WTC11 (cell line): Measurements from ENCODE around the gene LINC01488. TPM values are rescaled to one million over a fixed set of nuclear protein-coding genes. Genes with fewer than 3 reads are reported as not detected.

Experiments
- ATAC-seq: fragments of 200-7000 bp; cut with Tn5 transposase; 2 replicates; pipeline ENCODE4 v1.10.0; 2021; ENCODE audit warnings: mild to moderate bottlenecking, moderate library complexity
- CTCF ChIA-PET: fragments of 300-600 bp; sonication (Branson Sonifier 250); formaldehyde crosslinking; loops from one replicate; lab custom pipeline; 2021; ENCODE audit warnings: antibody characterized with exemption; lab: Charles Lee
- POLR2A ChIA-PET: fragments of 350-600 bp; sonication (Branson Sonifier 250); formaldehyde crosslinking; loops from one replicate; lab custom pipeline; 2021; ENCODE audit warnings: antibody characterized with exemption; lab: Charles Lee
- DNase-seq: peaks from one replicate; pipeline ENCODE4 v3.0.0; 2021; ENCODE audit warnings: low spot score
- H3K27ac Mint-ChIP-seq: 2 replicates; pipeline ENCODE4 v1.8.0; 2021; ENCODE audit warnings: mixed read lengths
- H3K27me3 Mint-ChIP-seq: 2 replicates; pipeline ENCODE4 v1.8.0; 2021; ENCODE audit warnings: low read depth, mild to moderate bottlenecking, moderate library complexity, mixed read lengths
- H3K36me3 Mint-ChIP-seq: 2 replicates; pipeline ENCODE4 v1.8.0; 2021; ENCODE audit warnings: mixed read lengths
- H3K4me1 Mint-ChIP-seq: 2 replicates; pipeline ENCODE4 v1.8.0; 2022; ENCODE audit warnings: mixed read lengths
- H3K4me3 Mint-ChIP-seq: 2 replicates; pipeline ENCODE4 v1.8.0; 2021; ENCODE audit warnings: mild to moderate bottlenecking, moderate library complexity, mixed read lengths
- H3K9me3 Mint-ChIP-seq: 2 replicates; pipeline ENCODE4 v1.8.0; 2021; ENCODE audit warnings: mixed read lengths
- CBFB ChIP-seq: sonication (generic); formaldehyde crosslinking; IDR thresholded peaks from 2 replicates; pipeline ENCODE4 v1.8.1; 2022; ENCODE audit warnings: mild to moderate bottlenecking, low read depth, missing genetic modification reagents
- CREM ChIP-seq: sonication (generic); formaldehyde crosslinking; IDR thresholded peaks from 2 replicates; pipeline ENCODE4 v1.8.1; 2022; ENCODE audit warnings: mild to moderate bottlenecking, missing genetic modification reagents, moderate library complexity
- E2F1 ChIP-seq: sonication (generic); formaldehyde crosslinking; IDR thresholded peaks from 2 replicates; pipeline ENCODE4 v1.8.0; 2022; ENCODE audit warnings: mild to moderate bottlenecking, missing genetic modification reagents
- FOXJ3 ChIP-seq: sonication (generic); formaldehyde crosslinking; IDR thresholded peaks from 2 replicates; pipeline ENCODE4 v1.9.0; 2021; ENCODE audit warnings: missing genetic modification reagents, mild to moderate bottlenecking, borderline replicate concordance
- GABPB1 ChIP-seq: sonication (generic); formaldehyde crosslinking; IDR thresholded peaks from 2 replicates; pipeline ENCODE4 v1.8.1; 2023; ENCODE audit warnings: mild to moderate bottlenecking, missing genetic modification reagents
- MLX ChIP-seq: sonication (generic); formaldehyde crosslinking; IDR thresholded peaks from 2 replicates; pipeline ENCODE4 v1.8.1; 2023; ENCODE audit warnings: mild to moderate bottlenecking, missing genetic modification reagents, moderate library complexity
- NFE2L1 ChIP-seq: sonication (generic); formaldehyde crosslinking; IDR thresholded peaks from 2 replicates; pipeline ENCODE4 v1.8.1; 2023; ENCODE audit warnings: missing genetic modification reagents
- NR1H2 ChIP-seq: sonication (generic); formaldehyde crosslinking; IDR thresholded peaks from 2 replicates; pipeline ENCODE4 v1.9.0; 2021; ENCODE audit warnings: mild to moderate bottlenecking, moderate library complexity, missing genetic modification reagents
- NR2C2 ChIP-seq: sonication (generic); formaldehyde crosslinking; IDR thresholded peaks from 2 replicates; pipeline ENCODE4 v1.8.0; 2022; ENCODE audit warnings: mild to moderate bottlenecking, missing genetic modification reagents
- PRRX2 ChIP-seq: fragments of 250-450 bp; sonication (Bioruptor Pico); IDR thresholded peaks from 2 replicates; pipeline ENCODE4 v1.8.0; 2021; ENCODE audit warnings: mild to moderate bottlenecking
- SMAD3 ChIP-seq: sonication (generic); formaldehyde crosslinking; IDR thresholded peaks from 2 replicates; pipeline ENCODE4 v1.8.0; 2022; ENCODE audit warnings: missing genetic modification reagents, mild to moderate bottlenecking, borderline replicate concordance
- STAT6 ChIP-seq: sonication (generic); formaldehyde crosslinking; conservative IDR thresholded peaks from 2 replicates; pipeline ENCODE4 v1.8.1; 2023; ENCODE audit warnings: mild to moderate bottlenecking, low read depth, missing genetic modification reagents, moderate library complexity
- TCF7 ChIP-seq: sonication (generic); formaldehyde crosslinking; IDR thresholded peaks from 2 replicates; pipeline ENCODE4 v1.8.0; 2022; ENCODE audit warnings: mild to moderate bottlenecking, low read depth, missing genetic modification reagents, moderate library complexity
- TEAD4 ChIP-seq: sonication (generic); formaldehyde crosslinking; IDR thresholded peaks from 2 replicates; pipeline ENCODE4 v1.8.0; 2022; ENCODE audit warnings: mild to moderate bottlenecking, missing genetic modification reagents
- ZNF281 ChIP-seq: sonication (generic); formaldehyde crosslinking; IDR thresholded peaks from 2 replicates; pipeline ENCODE4 v1.8.0; 2023; ENCODE audit warnings: mild to moderate bottlenecking, missing genetic modification reagents
- ZNF532 ChIP-seq: fragments of 250-450 bp; sonication (Bioruptor Pico); IDR thresholded peaks from 2 replicates; pipeline ENCODE4 v1.9.0; 2021; ENCODE audit warnings: mild to moderate bottlenecking, borderline replicate concordance
- ZSCAN18 ChIP-seq: fragments of 250-450 bp; sonication (Bioruptor Pico); IDR thresholded peaks from 2 replicates; pipeline ENCODE4 v2.1.2; 2022; ENCODE audit warnings: mild to moderate bottlenecking, moderate library complexity
- total RNA-seq: library from RNA; stranded (reverse); gene quantifications from 3 replicates; pipeline ENCODE4 v1.2.3, GENCODE V29; 2021

The LINC01488 gene
- total RNA-seq, 1 experiment from 2014 or later: not detected

- Mint-ChIP-seq H3K9me3 (peaks cover 9% of the 10 kb centered on the region), H3K27me3 (peaks cover 35% of the 10 kb centered on the region), H3K4me3 (no peak overlapping the region), H3K27ac (no peak overlapping the region), H3K36me3 (peaks cover 9% of the 10 kb centered on the region), H3K4me1 (peaks cover 25% of the 10 kb centered on the region)
- TF ChIP-seq ZNF532 (no peak), GABPB1 (CRISPR knock-in tag) (no peak), SMAD3 (CRISPR knock-in tag) (no peak), NR2C2 (CRISPR knock-in tag) (no peak), TEAD4 (CRISPR knock-in tag) (no peak), ZNF281 (CRISPR knock-in tag) (no peak), MLX (CRISPR knock-in tag) (no peak), CREM (no peak)
- ATAC-seq (no peak), DNase-seq (no peak)
- POLR2A ChIA-PET: no interaction called here
- CTCF ChIA-PET: no interaction called here
Measured at GRCh38 chr11:69473276-69473845, 8.1 kb upstream of the LINC01488 start.

GRCh38 chr11:69474736-69475135, 6.7 kb upstream of the LINC01488 start:
- Mint-ChIP-seq H3K36me3 (peaks cover 9% of the 10 kb centered on the region), H3K4me1 (peaks cover 25% of the 10 kb centered on the region), H3K27ac (no peak overlapping the region), H3K27me3 (peaks cover 38% of the 10 kb centered on the region), H3K4me3 (no peak overlapping the region), H3K9me3 (peaks cover 9% of the 10 kb centered on the region)
- no peak for ATAC-seq
- POLR2A ChIA-PET: interaction anchor here (0.6 kb wide), 1 partner anchor 53 kb away, joined by 5 read pairs; no protein-coding TSS in a partner anchor
- no peak for DNase-seq
- CTCF ChIA-PET: no interaction called here
- TF ChIP-seq CBFB (no peak), STAT6 (no peak), TCF7 (CRISPR knock-in tag) (no peak), FOXJ3 (CRISPR knock-in tag) (no peak), PRRX2 (no peak), E2F1 (CRISPR knock-in tag) (no peak), ZSCAN18 (CRISPR knock-in tag) (no peak), ZNF532 (no peak), NR1H2 (no peak), NFE2L1 (CRISPR knock-in tag) (no peak)
